ENCODE data around the gene PCDH11X.
"Not testable (repeated sequence)": the region's sequence is repeated elsewhere in the genome, so short reads cannot be mapped to it uniquely, and the experiment has no call there.

The PCDH11X gene, protein sequence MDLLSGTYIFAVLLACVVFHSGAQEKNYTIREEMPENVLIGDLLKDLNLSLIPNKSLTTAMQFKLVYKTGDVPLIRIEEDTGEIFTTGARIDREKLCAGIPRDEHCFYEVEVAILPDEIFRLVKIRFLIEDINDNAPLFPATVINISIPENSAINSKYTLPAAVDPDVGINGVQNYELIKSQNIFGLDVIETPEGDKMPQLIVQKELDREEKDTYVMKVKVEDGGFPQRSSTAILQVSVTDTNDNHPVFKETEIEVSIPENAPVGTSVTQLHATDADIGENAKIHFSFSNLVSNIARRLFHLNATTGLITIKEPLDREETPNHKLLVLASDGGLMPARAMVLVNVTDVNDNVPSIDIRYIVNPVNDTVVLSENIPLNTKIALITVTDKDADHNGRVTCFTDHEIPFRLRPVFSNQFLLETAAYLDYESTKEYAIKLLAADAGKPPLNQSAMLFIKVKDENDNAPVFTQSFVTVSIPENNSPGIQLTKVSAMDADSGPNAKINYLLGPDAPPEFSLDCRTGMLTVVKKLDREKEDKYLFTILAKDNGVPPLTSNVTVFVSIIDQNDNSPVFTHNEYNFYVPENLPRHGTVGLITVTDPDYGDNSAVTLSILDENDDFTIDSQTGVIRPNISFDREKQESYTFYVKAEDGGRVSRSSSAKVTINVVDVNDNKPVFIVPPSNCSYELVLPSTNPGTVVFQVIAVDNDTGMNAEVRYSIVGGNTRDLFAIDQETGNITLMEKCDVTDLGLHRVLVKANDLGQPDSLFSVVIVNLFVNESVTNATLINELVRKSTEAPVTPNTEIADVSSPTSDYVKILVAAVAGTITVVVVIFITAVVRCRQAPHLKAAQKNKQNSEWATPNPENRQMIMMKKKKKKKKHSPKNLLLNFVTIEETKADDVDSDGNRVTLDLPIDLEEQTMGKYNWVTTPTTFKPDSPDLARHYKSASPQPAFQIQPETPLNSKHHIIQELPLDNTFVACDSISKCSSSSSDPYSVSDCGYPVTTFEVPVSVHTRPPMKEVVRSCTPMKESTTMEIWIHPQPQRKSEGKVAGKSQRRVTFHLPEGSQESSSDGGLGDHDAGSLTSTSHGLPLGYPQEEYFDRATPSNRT (N-terminal part only)

DNA sequence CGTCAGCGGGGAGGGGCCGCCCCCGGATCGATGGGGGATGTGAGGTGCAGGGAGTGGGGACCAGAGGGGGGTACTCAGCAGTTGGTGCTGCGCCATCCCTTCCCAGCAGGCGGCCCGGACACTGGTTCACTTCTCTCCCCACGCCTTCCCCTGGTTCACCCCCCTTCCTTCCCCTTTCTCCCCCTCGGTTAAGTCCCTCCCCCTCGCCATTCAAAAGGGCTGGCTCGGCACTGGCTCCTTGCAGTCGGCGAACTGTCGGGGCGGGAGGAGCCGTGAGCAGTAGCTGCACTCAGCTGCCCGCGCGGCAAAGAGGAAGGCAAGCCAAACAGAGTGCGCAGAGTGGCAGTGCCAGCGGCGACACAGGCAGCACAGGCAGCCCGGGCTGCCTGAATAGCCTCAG lies at the start of gene PCDH11X:
Gene PCDH11X (plus strand): TSS at position 241 of the 400 bp plus-strand sequence. CDS start 56,130 bp downstream, outside the sequence.
- not testable (repeated sequence) for DNase-seq

DNA sequence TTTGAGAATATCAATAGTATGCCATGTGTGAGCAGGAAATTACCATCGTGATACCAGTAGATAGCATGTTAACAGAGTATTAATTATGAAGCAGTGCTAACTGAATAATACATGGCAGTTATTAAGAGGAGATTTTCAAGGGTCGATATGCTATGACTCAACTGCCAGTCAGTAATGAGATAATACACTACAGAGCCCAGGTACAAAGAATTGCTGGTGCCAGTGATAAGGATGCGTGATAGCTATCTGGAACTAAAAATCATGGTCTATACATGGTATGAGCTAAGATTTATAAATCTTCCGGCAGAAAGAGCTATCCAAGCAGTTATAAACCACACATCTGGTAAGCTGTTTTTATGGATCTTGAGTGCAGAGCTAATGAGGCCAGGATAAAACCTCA lies 31.7 kb upstream of the PCDH11X start:
- DNase-seq, result not testable (repeated sequence)

DNA sequence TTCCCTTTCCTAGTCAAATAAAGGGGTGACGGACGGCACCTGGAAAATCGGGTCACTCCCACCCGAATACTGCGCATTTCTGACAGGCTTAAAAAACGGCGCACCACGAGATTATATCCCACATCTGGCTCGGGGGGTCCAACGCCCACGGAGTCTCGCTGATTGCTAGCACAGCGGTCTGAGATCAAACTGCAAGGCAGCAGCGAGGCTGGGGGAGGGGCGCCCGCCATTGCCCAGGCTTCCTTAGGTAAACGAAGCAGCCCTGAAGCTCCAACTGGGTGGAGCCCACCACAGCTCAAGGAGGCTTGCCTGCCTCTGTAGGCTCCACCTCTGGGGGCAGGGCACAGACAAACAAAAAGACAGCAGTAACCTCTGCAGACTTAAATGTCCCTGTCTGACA lies 26.2 kb upstream of the PCDH11X start:
- not testable (repeated sequence) for DNase-seq

DNA sequence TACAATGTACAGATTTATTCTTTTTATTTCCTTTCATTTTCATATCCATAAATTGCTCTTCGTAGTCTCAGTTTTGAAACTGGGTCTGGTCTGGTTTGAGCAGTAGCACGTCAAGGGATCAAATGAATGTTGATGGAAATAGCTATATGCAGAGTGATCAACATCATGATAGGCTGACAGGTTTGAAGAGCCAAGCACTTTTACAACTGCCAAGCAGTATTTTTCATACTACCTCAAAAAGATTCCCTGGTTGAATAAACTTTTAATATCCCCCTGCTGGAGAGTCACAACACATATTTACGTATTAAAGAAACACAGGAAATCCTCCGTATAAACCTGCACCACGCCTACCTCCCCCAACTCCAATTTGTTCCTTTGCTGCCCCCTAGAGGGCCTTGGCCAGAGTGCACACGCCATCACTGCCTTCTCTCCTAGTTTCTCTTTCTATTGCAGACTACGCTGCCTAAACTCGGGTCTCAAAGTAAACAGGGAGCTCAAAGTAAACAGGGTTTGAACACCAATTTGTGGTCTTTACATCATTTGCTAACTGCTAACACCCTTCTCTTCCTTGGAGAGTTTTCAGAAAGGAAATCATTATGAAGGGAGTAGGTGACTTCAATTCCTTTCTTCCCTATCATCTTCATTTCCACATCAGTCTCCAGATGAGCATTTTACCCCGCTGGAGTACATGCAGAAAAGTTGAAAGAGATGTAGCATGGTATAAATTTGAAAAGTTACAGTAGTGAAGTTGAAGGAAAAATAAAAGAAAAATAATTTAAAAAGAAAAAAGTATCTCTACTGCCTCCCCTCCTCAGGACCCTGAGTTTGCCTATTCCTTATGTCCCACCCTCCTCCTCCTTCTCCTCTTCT lies 8.3 kb upstream of the PCDH11X start:
- not testable (repeated sequence) for DNase-seq

DNA sequence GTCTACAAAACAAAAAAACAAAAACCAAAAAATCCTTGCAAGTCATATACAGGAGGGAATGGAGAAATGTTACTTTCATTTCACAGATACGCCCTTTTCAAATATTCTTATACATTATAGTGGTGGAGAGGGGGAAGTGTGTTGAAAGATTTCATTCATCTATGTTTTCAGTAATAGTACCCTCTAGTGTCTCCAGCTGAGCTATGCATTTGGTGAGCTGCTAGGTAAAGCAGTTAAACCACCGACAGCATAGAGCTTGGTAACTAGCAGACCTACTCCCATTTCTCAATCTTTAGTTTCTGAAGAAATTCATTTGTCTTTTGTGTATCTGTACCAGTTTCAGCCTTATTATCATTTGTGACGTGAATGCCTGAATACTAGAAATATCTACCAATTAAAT lies 5.2 kb upstream of the PCDH11X start:
- DNase-seq, result not testable (repeated sequence)

DNA sequence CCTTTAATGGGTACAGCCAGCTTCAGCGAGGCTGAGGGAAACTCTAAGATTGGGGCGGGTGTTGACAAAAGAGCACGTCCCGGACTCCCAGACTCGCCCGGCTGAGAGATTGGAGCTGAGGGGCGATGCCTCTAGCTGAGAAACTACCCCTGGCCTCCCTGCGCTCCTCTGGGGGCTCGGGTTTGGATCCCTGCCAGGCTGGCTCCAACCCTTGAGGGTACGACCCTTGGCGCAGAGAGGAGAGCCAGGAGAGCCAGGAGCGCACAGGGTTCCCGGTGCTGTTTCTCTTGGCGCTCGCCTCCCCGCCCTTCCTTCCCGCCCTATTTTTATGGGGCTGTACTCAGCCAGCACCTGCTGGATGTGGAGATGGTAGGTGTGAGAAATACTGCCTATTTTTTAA lies 833 bp downstream of the PCDH11X start:
- DNase-seq, result not testable (repeated sequence)

DNA sequence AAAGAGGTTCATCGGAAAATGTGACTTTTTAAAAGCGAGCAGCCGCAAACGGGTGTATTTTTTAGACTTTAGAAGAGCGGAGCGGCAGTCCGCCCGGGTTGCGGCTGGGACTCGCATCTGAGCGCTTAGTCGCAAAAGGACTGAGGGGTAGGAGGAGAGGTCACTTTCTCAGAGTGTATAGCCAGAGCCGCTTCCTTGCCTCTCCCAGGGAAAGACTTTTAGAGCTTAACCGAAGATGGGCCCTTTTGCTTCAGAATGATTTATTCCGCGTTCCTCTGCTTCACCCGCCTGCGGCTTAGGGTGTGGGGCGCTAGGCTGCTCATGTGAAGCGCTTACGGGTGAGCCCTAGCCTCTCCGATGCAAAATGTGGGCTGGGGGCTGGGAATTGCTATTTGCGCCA lies 1.5 kb downstream of the PCDH11X start:
- not testable (repeated sequence) for DNase-seq

DNA sequence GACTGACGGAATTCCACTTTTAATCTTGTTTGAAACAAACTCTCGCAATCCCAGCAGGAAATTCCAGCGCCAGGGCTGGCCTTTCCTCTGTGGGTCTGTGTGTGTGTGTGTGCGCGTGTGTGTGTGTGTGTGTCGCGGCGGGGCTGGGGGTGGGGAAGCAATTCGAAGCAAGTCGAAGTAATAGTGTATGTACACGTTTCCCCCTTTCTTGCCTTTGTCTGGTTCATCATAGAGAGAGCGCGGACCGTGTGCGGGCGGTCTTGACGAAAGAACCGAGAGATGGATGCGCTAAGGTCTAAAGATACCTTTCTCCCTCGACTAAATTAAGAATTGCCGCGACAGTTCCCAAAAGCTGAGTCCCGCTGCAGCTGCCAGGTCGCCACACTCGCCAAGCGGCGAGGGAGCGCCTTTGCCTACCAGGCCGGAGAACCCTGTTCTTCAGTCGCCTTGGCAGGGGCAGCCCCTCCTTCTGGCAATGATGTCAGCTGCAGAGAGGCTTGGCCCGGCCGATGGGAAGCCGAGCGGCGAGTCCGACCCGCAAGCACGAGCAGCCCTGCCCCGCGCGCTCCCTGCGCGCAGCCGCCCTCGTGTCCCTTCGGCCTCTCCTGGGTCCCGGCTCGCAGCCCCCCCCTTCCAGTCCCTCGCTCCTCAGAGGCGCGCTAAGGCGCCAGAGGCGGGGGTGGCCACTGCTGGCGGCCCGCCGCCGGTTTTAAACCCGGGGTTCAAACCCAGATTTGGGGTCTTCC lies 2.6 kb downstream of the PCDH11X start:
- not testable (repeated sequence) for DNase-seq

DNA sequence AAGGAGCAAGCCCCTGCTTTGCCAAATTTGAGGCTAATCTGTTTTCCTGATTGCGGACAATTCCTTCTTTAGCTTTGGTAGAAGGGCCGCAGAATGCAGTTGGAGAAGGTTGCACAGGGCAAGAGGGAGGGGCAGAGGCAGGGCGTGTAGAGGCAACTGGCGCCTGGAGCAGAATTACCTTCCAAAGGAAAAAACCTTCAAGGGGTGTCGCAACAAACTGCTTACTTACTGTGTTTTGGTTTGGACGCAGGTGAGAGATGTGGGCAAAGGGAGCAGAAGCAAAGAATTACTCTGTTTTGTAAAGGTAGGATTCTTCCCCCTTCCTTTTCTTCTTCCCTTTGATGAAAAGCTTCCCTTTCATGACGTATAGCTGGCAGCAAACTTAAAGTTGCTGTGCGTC lies 3.6 kb downstream of the PCDH11X start:
- DNase-seq, result not testable (repeated sequence)

DNA sequence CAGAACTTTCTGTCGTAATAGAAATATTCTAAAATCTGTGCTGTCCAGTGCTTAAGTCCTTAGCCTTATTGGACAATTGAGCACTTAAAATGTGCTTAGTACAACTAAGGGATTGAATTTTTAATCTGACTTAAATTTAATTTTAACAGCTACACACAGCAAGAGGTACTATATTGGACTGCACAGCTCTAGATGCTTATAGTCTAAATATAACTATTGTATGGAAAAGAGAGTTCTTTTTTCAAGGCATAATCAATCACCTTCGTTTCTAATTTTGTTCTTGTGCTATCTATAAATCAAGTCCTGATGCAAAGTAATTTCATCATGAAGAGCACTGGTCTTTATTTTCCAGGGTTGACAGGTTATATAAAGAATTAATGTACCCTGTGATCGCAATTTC lies 38.4 kb downstream of the PCDH11X start:
- not testable (repeated sequence) for DNase-seq

DNA sequence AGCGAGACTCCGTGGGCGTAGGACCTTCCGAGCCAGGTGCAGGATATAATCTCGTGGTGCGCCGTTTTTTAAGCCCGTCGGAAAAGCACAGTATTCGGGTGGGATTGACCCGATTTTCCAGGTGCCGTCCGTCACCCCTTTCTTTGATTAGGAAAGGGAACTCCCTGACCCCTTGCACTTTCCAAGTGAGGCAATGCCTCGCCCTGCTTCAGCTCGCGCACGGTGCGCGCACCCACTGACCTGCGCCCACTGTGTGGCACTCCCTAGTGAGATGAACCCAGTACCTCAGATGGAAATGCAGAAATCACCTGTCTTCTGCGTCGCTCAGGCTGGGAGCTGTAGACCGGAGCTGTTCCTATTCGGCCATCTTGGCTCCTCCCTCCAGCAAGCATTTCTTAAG lies 46.1 kb downstream of the PCDH11X start:
- DNase-seq, result not testable (repeated sequence)
